ENCODE data around the gene CDHR4.
"Not testable (repeated sequence)": the region's sequence is repeated elsewhere in the genome, so short reads cannot be mapped to it uniquely, and the experiment has no call there.

CDHR4 gene, protein sequence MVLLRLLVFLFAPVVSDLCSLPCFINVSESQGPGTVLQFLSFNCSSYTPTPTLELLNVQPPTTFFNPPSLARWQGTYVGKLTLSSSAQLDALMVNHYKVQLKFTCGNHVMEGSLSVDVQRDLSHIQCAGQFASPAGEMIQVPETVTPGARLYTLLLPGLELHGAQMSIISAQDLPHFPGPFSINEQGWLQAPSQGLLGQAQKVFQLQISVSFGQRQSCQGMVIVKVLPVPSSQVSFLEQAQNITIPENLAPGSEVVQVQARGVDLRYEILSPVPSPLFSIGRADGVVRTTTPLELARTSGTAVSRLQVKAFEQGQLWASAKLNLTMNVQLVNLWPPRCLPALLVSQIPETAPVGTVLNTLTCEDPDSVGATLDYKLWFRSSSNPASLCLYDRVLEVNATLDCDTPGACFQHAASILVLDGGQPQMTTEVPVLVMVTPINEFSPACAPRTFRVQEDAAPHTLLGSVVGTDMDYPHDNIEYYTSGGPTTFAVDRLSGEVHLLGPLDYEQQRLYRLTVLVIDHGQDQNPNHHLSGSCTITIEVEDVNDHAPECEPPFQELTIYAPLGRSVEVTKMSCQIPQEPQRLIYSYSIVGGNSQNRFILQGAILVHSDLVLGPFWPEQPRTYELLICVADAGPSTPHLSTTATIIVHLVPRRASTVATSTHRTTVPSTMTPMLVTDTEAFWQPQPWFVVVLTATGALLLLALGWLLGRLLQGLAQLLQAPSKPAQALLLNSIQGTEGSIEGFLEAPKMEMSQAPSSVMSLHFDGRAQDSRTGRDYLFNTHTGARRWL

DNA sequence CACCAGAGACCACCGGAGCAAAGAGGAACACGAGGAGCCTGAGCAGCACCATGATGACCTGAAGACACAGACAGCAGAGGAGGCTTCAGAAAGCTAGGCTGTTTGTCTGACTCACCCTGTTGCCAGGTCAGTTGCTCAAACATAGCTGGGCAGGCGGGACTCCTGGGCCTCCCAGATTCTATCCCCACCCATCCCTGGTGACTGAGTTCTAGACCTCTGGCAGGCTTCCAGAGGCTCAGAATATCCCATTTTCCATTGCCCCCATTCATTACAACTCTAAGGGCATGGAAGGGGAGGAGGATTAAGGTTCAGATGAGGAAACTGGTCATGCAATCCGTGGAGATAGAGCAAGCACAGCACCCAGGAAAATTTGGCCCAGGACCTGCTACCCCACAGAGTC is at the start of gene CDHR4:
Gene CDHR4, minus strand, starts transcription at position 113 of the 400 bp plus-strand sequence. Its CDS starts 61 bp downstream, at position 52.
- no peak for DNase-seq

GRCh38 chr3:49845694-49846093 is 46.0 kb upstream of the CDHR4 start:
- DNase-seq: no peak

- DNase-seq: no peak
Measured at GRCh38 chr3:49844464-49845183, 45.0 kb upstream of the CDHR4 start.

- no peak for DNase-seq
Measured at GRCh38 chr3:49842843-49843517, 43.3 kb upstream of the CDHR4 start.

DNA sequence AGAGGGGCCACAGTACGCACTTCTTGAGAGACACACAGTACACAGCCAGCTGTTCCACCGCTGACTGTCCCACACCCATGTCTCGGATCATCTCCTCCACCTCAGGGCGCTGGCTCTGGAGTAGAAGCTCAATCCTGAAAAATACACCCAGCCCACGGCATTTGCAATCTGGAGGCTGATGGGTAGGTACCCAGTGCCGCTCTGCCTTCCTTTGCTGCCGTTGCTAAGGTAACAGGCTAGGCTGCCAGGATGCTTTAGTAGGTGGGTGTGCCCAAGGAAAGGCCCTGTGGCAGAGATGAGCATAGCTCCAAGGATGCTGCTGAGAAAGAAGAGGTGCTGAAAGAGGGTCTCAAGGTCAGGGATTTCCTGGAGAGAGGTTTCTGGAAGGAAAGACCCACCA is 42.1 kb upstream of the CDHR4 start:
- no peak for DNase-seq

GRCh38 chr3:49841126-49841696 is 41.5 kb upstream of the CDHR4 start:
- no peak for DNase-seq

DNA sequence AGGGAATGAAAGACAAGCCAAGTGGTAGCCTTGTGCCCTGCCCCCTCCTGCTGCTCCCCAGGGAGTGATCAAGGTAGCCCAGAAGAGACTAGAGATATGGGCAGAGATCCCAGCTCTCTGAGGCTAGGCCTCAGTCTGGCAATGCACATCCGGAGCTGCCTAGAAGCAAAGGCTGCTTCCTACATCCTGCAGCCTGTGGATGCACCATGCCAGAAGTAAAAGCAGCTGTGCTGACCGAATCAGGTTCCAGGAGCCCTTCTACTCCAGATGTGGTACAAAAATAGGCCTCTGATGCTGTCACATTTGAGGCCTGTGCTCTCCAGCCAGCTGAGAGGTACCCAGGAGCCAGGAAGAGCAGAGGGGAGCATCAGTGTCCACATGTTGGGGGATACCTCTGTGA is 40.7 kb upstream of the CDHR4 start:
- DNase-seq: no peak

- peak; percentile 82 for DNase-seq
Measured at GRCh38 chr3:49839193-49839809, 39.6 kb upstream of the CDHR4 start.

DNA sequence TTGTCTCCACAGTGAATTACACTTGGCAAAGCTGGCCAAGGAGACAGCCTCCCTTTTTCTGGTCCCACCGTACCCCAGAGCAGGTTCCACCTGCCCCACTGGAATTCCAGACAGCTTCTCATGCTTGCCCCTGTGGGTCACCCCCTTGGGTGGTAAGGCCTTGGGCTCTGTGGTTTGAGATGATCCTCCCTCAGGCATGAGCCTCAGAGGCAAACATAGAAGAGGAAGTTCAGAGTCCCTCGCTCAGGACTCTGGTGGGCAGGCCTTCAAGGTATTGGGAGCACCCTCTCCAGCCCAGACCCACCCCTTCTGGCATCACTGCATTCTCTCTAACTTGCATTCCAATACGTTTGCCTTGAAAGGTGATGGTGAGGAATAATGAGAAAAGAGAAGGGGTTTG is 31.7 kb upstream of the CDHR4 start:
- DNase-seq: no peak

DNA sequence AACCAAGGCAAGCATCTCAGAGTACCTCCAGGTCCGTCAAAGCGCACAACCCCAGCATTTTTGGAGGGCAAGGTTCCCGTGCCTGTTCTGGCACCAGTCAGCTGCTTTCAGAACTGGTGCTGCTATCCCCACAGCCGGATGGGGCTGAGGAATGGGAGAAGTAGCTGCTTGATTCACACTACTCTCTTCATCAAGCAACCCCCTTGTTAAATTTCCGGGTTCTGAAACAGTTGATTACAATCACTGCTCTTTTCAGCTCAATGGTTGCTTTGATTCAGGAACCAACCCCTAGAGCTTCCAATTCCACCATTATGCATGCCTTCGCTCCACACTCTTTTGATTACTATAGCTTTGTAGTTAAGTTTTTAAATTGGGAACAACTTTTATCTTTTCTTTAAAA is 26.3 kb upstream of the CDHR4 start:
- no peak for DNase-seq

GRCh38 chr3:49823131-49823530 is 23.5 kb upstream of the CDHR4 start:
- DNase-seq: not testable (repeated sequence)

GRCh38 chr3:49813497-49814174 is 14.0 kb upstream of the CDHR4 start, which contains the start of gene UBA7:
TSS of gene UBA7 (minus strand) at chr3:49813953. CDS start at chr3:49813787, 166 bp downstream.
- DNase-seq: peak; percentile 33

DNA sequence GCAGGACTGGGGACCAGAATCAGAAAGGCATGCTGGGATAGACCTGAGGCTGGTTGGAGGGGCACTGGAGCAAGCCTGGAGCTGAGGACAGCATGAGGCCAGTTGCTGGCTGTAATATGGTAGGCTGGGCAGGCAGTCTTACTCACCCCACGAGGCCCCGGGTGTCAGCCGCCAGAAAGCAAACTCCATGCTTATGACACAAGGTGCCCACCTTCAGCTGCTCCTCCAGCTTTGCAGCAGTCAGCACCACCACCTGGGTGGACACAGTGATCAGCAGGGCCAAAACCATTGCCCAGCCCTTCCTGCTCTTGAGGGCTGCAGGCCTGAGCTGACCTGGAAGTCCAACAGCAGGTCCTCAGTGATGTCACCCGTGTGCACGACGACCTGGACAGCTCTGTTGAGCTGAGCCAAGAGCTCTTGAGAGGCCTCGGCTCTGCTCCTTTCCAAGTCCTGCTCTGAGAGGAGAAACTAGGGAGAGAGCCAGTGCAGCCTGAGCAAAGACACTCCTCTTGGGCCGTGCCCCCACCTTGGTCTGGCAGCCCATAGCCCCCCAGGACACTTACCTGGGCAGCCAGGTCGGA is 13.3 kb upstream of the CDHR4 start:
- DNase-seq: no peak

DNA sequence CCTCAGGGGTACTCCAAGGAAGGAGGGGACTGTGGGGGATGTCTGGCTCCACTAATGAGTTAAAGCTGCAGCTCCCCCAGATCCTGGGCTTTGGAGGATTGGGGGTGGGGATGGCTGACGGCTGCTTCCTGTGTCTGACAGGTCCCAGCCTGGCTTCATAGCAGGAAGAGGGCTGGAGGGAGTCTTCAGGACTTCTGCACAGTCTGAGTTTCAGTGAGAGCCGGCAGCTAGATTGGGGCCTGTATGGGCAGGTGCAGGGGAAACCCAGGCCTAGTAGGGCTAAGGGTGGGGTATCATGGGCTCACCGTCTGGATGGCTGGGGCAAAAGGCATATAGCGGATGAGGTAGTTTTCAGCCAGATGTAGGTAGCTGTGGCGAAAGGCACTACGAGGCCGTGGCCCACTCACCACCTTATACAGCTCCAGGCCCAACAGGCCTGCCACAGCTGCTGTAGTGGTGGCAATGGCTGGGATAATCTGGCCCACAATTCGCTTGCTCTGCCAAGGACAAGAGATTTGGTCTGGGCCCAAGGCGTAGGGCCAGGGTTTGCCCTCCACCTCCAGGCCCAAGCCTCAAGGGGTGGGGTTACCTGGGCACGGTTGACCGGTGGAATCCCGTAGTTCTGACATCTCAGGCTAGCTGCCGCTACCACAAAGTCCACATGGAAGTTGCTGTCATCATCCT is 7.9 kb upstream of the CDHR4 start:
- DNase-seq: no peak

DNA sequence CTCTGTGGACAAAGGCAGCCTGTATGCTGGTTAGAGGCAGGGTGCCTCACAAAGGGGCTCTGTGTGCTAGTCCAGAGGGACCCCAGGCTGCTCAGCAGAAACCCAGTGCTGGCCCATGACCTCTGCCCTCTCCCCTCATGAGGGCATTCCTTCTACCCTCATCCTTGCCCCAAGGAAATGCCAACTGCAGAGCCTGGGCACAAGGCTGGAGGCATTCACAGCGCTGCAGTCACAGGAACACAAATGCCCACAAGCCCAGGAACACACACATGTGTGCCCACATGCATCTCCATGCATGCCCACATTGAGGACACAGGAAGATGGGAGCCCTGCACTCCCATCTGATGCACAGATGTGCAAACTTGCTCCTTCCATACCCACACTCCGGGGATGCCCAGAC is 7.2 kb upstream of the CDHR4 start:
- DNase-seq: no peak

- DNase-seq: no peak
Measured at GRCh38 chr3:49805897-49806701, 6.4 kb upstream of the CDHR4 start.

- no peak for DNase-seq
Measured at GRCh38 chr3:49805367-49805782, 5.7 kb upstream of the CDHR4 start.

- DNase-seq: no peak
Measured at GRCh38 chr3:49804141-49805041, 4.7 kb upstream of the CDHR4 start.
